Endothelial cell of umbilical vein (primary cell): ENCODE results near the gene HDX. TPM values are rescaled to one million over a fixed set of nuclear protein-coding genes. Genes with fewer than 3 reads are reported as not detected.

Experiments
- BruUV-seq: library from RNA; stranded (reverse); fragments of 400-500 nt; replicated peaks from 2 replicates; lab custom pipeline; 2021; lab: Mats Ljungman, UMichigan
- CTCF ChIA-PET: fragments of 300-600, 350-600 bp; sonication (Branson Sonifier 250); formaldehyde crosslinking; loops from one replicate; lab custom pipeline; 2021; ENCODE audit warnings: antibody characterized with exemption, inconsistent platforms; lab: Charles Lee
- POLR2A ChIA-PET: fragments of 300-600, 350-600 bp; sonication (Branson Sonifier 250); formaldehyde crosslinking; loops from one replicate; lab custom pipeline; 2021; ENCODE audit warnings: antibody characterized with exemption, inconsistent platforms; lab: Charles Lee
- DNase-seq: peaks from one replicate; pipeline ENCODE4 v3.0.0-alpha.2; 2011; ENCODE audit warnings: low read depth, low spot score
- FAIRE-seq: peaks from 2 replicates; lab custom pipeline; 2011; peaks lifted over from hg19 to GRCh38; lab: Jason Lieb, UNC
- H2AFZ ChIP-seq: 2 replicates; pipeline ENCODE4 v1.6.0; 2012; ENCODE audit warnings: low read depth, low read length, control low read depth, inconsistent platforms
- H3K27ac ChIP-seq: 2 replicates; pipeline ENCODE4 v1.5.1; 2011; ENCODE audit warnings: low read depth, mild to moderate bottlenecking, control low read depth, low read length, moderate library complexity; ENCODE audit not compliant: insufficient read depth
- H3K27me3 ChIP-seq, 2 experiments: 2 replicates each; pipeline versions ENCODE4 v1.6.0 to v1.6.1; 2011; ENCODE audit warnings: low read length in 2 of 2, mixed read lengths in 1 of 2; ENCODE audit not compliant: control insufficient read depth in 2 of 2, insufficient read depth in 2 of 2
- H3K36me3 ChIP-seq, 2 experiments: 2 replicates in 1 of 2; 3 replicates in 1 of 2; pipeline ENCODE4 v1.5.1; 2011; ENCODE audit warnings: low read length in 2 of 2, mild to moderate bottlenecking in 1 of 2, moderate library complexity in 1 of 2; ENCODE audit not compliant: control insufficient read depth in 2 of 2, insufficient read depth in 2 of 2; ENCODE audit errors: extremely low read depth in 1 of 2
- H3K4me1 ChIP-seq: 3 replicates; pipeline ENCODE4 v1.5.1; 2011; ENCODE audit warnings: mild to moderate bottlenecking, low read length; ENCODE audit not compliant: control insufficient read depth, insufficient read depth; ENCODE audit errors: extremely low read depth
- H3K4me2 ChIP-seq: 2 replicates; pipeline ENCODE4 v1.6.1; 2011; ENCODE audit warnings: low read length, control low read depth, mixed read lengths; ENCODE audit not compliant: insufficient read depth
- H3K4me3 ChIP-seq, 3 experiments: fragments of 200-600 bp in 1 of 3; sonication (generic), shearing (Covaris generic) in 1 of 3; replicated peaks in 1 of 3; 2 replicates each; pipeline ENCODE4 v1.5.1; 2011 to 2016; ENCODE audit warnings: control low read depth in 3 of 3, low read length in 3 of 3, mild to moderate bottlenecking in 2 of 3, inconsistent platforms in 1 of 3, low read depth in 1 of 3, moderate library complexity in 1 of 3; ENCODE audit not compliant: insufficient read depth in 1 of 3
- H3K79me2 ChIP-seq: 2 replicates; pipeline ENCODE4 v1.6.0; 2012; ENCODE audit warnings: low read length, inconsistent platforms; ENCODE audit not compliant: control insufficient read depth, insufficient read depth
- H3K9ac ChIP-seq: replicated peaks from 2 replicates; pipeline ENCODE3; 2011; ENCODE audit warnings: low read length, control low read depth; ENCODE audit not compliant: insufficient read depth; ENCODE audit errors: extremely low read depth
- H3K9me1 ChIP-seq: replicated peaks from 3 replicates; pipeline ENCODE4 v1.6.0; 2011; ENCODE audit warnings: mild to moderate bottlenecking, low read length; ENCODE audit not compliant: control insufficient read depth, insufficient read depth; ENCODE audit errors: extremely low read depth
- H3K9me3 ChIP-seq: replicated peaks from 2 replicates; pipeline ENCODE4 v1.5.1; 2012; ENCODE audit warnings: low read length, inconsistent platforms; ENCODE audit not compliant: control insufficient read depth, insufficient read depth
- H4K20me1 ChIP-seq: replicated peaks from 2 replicates; pipeline ENCODE3; 2011; ENCODE audit warnings: mild to moderate bottlenecking, low read length; ENCODE audit not compliant: control insufficient read depth, insufficient read depth; ENCODE audit errors: extremely low read depth
- CTCF ChIP-seq, 2 donors: IDR thresholded peaks; 1 replicate in 1 of 2; 2 replicates in 1 of 2; pipeline ENCODE4 v1.5.1; 2011; ENCODE audit warnings: low read length in 2 of 2, mild to moderate bottlenecking in 2 of 2, moderate library complexity in 2 of 2, control low read depth in 1 of 2, inconsistent platforms in 1 of 2, low read depth in 1 of 2; ENCODE audit not compliant: insufficient read depth in 1 of 2; ENCODE audit errors: extremely low read depth in 1 of 2
- EZH2 ChIP-seq: IDR thresholded peaks from 2 replicates; pipeline ENCODE4 v1.6.1; 2012; ENCODE audit warnings: borderline replicate concordance, low read depth, mild to moderate bottlenecking, moderate library complexity, low read length, inconsistent platforms; ENCODE audit not compliant: severe bottlenecking
- FOS ChIP-seq: IDR thresholded peaks from 2 replicates; pipeline ENCODE4 v1.6.1; 2011; ENCODE audit warnings: mild to moderate bottlenecking, low read length, moderate library complexity, borderline replicate concordance; ENCODE audit not compliant: insufficient read depth
- GATA2 ChIP-seq: IDR thresholded peaks from 2 replicates; pipeline ENCODE4 v1.7.0; 2011; ENCODE audit warnings: low read depth, mild to moderate bottlenecking, moderate library complexity, mixed read lengths, low read length; ENCODE audit not compliant: insufficient read length, insufficient read depth
- JUN ChIP-seq: IDR thresholded peaks from 2 replicates; pipeline ENCODE4 v1.6.1; 2011; ENCODE audit warnings: borderline replicate concordance, low read depth; ENCODE audit not compliant: insufficient read length, insufficient read depth
- MAX ChIP-seq: IDR thresholded peaks from 2 replicates; pipeline ENCODE4 v1.6.1; 2011; ENCODE audit not compliant: insufficient read depth, insufficient read length
- MYC ChIP-seq: IDR thresholded peaks from one replicate; pipeline ENCODE4 v1.6.1; 2011; ENCODE audit warnings: mild to moderate bottlenecking, low read depth, low read length
- POLR2A ChIP-seq: IDR thresholded peaks from 2 replicates; pipeline ENCODE4 v1.6.1; 2012; ENCODE audit warnings: low read depth, mild to moderate bottlenecking, control low read depth, low read length
- POLR2AphosphoS5 ChIP-seq: IDR thresholded peaks from 2 replicates; pipeline ENCODE4 v1.6.1; 2012; ENCODE audit warnings: low read depth, mild to moderate bottlenecking, control low read depth, low read length, moderate library complexity; ENCODE audit not compliant: insufficient read depth
- dilution Hi-C: fragments of 300-500 bp; cut with MboI; formaldehyde crosslinking; loops from one replicate; pipeline ENCODE4 v1.15.0; 2019; ENCODE audit warnings: low sequenced_read_pairs; ENCODE audit not compliant: extremely low pct_ligation_motif_present
- intact Hi-C: fragments of 100-400 bp; cut with micrococcal nuclease; formaldehyde crosslinking; loops from one replicate; pipeline ENCODE4 v1.10.0; 2022
- polyA plus RNA-seq, 4 experiments: library from polyadenylated mRNA; depleted of rRNA in 3 of 4; stranded (reverse) in 3 of 4; unstranded in 1 of 4; fragments of >200 nt; gene quantifications; 2 replicates each; pipeline versions ENCODE4 v1.2.1 to v1.2.3, GENCODE V29; 2011 to 2012; ENCODE audit warnings: missing spikeins in 1 of 4
- total RNA-seq: library from RNA; stranded (reverse); gene quantifications from 2 replicates; pipeline ENCODE4 v1.2.3, GENCODE V29; 2021

The HDX gene
- total and polyA plus RNA-seq, 2 donors (not counting 3 experiments of a cell fraction or from before 2014, with no cell fraction given), result 2.3 to 8.2 TPM

DNA sequence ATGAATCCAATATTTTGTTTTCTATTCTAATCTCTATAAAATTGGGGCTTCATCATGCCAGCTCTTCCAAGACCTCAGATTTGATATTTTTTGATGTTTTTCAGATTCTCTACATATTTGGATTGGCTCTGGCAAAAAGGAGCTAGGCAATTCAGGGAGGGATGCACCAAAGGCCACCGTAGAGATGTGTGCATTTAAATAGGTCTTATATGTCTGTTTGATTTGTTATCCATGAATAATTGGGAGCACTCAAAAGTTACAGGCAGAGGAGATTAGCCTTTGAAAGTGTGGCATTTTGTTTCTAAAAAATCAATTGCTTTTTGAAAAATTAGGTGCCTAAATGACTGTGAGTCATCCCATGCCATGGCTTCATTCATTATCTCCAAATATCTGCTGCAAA lies 167.1 kb downstream of the HDX start:
- Histone ChIP-seq H3K36me3 (no peaks in the 10 kb centered on the region), H3K9ac (no peak overlapping the region), H2AFZ (no peak overlapping the region), H3K9me3 (no peaks in the 10 kb centered on the region), H3K4me1 (no peaks in the 10 kb centered on the region), H3K27ac (no peak overlapping the region), H3K4me3 (no peak overlapping the region), H3K9me1 (no peaks in the 10 kb centered on the region), H4K20me1 (no peaks in the 10 kb centered on the region), H3K4me2 (no peak overlapping the region), H3K79me2 (no peaks in the 10 kb centered on the region), H3K27me3 (no peaks in the 10 kb centered on the region)
- BruUV-seq, result no TSS peak
- TF ChIP-seq POLR2AphosphoS5, result no peak
- TF ChIP-seq JUN, result no peak
- no peak for TF ChIP-seq MYC
- no peak for TF ChIP-seq FOS
- no peak for TF ChIP-seq EZH2
- TF ChIP-seq POLR2A, result no peak
- no peak for TF ChIP-seq GATA2
- no peak for TF ChIP-seq MAX
- no peak for TF ChIP-seq CTCF (IDR thresholded peaks at IDR 0.05; ENCODE audit: extremely low read depth in 1 of 2, insufficient read depth in 1 of 2, low read depth in 1 of 2, low read length in 2 of 2)
- intact Hi-C loops, result no loop called here
- ChIA-PET POLR2A (no interaction called here), CTCF (no interaction called here)
- no peak for FAIRE-seq
- no peak for DNase-seq
- dilution Hi-C loops, result no loop called here
